HepG2 (cell line): ENCODE measurements around the gene NELL2. TPM values are rescaled to one million over a fixed set of nuclear protein-coding genes. Genes with fewer than 3 reads are reported as not detected.

ENCODE experiments used
- ATAC-seq: fragments of 200-7000 bp; cut with Tn5 transposase; 3 replicates; pipeline ENCODE4 v1.9.1; 2020; ENCODE audit warnings: mild to moderate bottlenecking, moderate library complexity
- BruUV-seq: library from RNA; stranded (reverse); fragments of 400-500 nt; replicated peaks from 2 replicates; lab custom pipeline; 2021; lab: Mats Ljungman, UMichigan
- CTCF ChIA-PET: fragments of 300-600 bp; formaldehyde crosslinking; extraction: SDS; loops from one replicate; lab custom pipeline; 2021; ENCODE audit warnings: low total read pairs, inconsistent platforms, low intra/inter-chr PET ratio; lab: Yijun Ruan, JAX
- POLR2A ChIA-PET: fragments of 350-600 bp; sonication (Branson Sonifier 250); formaldehyde crosslinking; loops from one replicate; lab custom pipeline; 2020; ENCODE audit warnings: antibody characterized with exemption, inconsistent platforms; lab: Yijun Ruan, JAX
- DNase-seq: peaks from one replicate; pipeline ENCODE4 v3.0.0-alpha.2; 2015; ENCODE audit warnings: low spot score
- FAIRE-seq: peaks from 3 replicates; lab custom pipeline; 2011; peaks lifted over from hg19 to GRCh38; lab: Jason Lieb, UNC
- H2AFZ ChIP-seq: one replicate; pipeline ENCODE4 v1.6.1; 2011; ENCODE audit warnings: low read length, inconsistent platforms
- H3K27ac ChIP-seq: fragments of 300-600 bp; 3 replicates; pipeline ENCODE4 v1.8.0; 2011; ENCODE audit warnings: mixed run types, mild to moderate bottlenecking, mixed read lengths, low read length, inconsistent platforms; ENCODE audit not compliant: insufficient read depth; ENCODE audit errors: extremely low read length
- H3K27me3 ChIP-seq, 2 experiments: fragments of 200-600 bp in 1 of 2; 2 replicates in 1 of 2; 3 replicates in 1 of 2; pipeline versions ENCODE4 v1.6.0 to v1.8.0; 2011; ENCODE audit warnings: low read length in 2 of 2, mild to moderate bottlenecking in 2 of 2, moderate library complexity in 2 of 2, inconsistent platforms in 1 of 2; ENCODE audit not compliant: insufficient read depth in 2 of 2, control insufficient read depth in 1 of 2
- H3K36me3 ChIP-seq, 2 experiments: fragments of 200-600 bp in 1 of 2; replicated peaks in 1 of 2; 2 replicates in 1 of 2; 3 replicates in 1 of 2; pipeline versions ENCODE4 v1.5.1 to v1.8.0; 2011; ENCODE audit warnings: low read length in 2 of 2, inconsistent platforms in 1 of 2; ENCODE audit not compliant: insufficient read depth in 2 of 2, control insufficient read depth in 1 of 2
- H3K4me1 ChIP-seq: 2 replicates; pipeline ENCODE4 v1.5.1; 2012; ENCODE audit warnings: low read length, inconsistent platforms; ENCODE audit not compliant: insufficient read depth
- H3K4me2 ChIP-seq: 2 replicates; pipeline ENCODE4 v1.6.0; 2011; ENCODE audit warnings: low read depth, low read length, inconsistent platforms
- H3K4me3 ChIP-seq, 3 experiments: fragments of 200-600 bp in 1 of 3; sonication (generic), shearing (Covaris generic) in 1 of 3; replicated peaks in 1 of 3; 2 replicates each; pipeline ENCODE4 v1.5.1; 2011 to 2016; ENCODE audit warnings: low read length in 3 of 3, inconsistent platforms in 2 of 3, low read depth in 2 of 3, mild to moderate bottlenecking in 2 of 3, control low read depth in 1 of 3, mixed read lengths in 1 of 3; ENCODE audit not compliant: insufficient read depth in 1 of 3
- H3K79me2 ChIP-seq: one replicate; pipeline ENCODE4 v1.6.1; 2011; ENCODE audit warnings: low read length, inconsistent platforms; ENCODE audit not compliant: insufficient read depth
- H3K9ac ChIP-seq: 2 replicates; pipeline ENCODE4 v1.6.0; 2011; ENCODE audit warnings: mild to moderate bottlenecking, low read depth, low read length, inconsistent platforms; ENCODE audit not compliant: insufficient read depth
- H3K9me3 ChIP-seq: 2 replicates; pipeline ENCODE4 v1.5.1; 2012; ENCODE audit warnings: mild to moderate bottlenecking, low read length
- H4K20me1 ChIP-seq: 2 replicates; pipeline ENCODE4 v1.6.0; 2011; ENCODE audit warnings: inconsistent platforms, mild to moderate bottlenecking, low read length, moderate library complexity; ENCODE audit not compliant: insufficient read depth
- AKAP8 ChIP-seq: sonication (generic); formaldehyde crosslinking; IDR thresholded peaks from 2 replicates; pipeline ENCODE4 v1.5.1; 2020; ENCODE audit warnings: mild to moderate bottlenecking, missing genetic modification reagents
- ETS1 ChIP-seq: sonication (generic); formaldehyde crosslinking; IDR thresholded peaks from 2 replicates; pipeline ENCODE4 v1.4.0; 2020; ENCODE audit warnings: missing genetic modification reagents
- HNF1B ChIP-seq: sonication (generic); formaldehyde crosslinking; IDR thresholded peaks from 2 replicates; pipeline ENCODE4 v1.5.1; 2020; ENCODE audit warnings: mild to moderate bottlenecking, moderate library complexity, missing genetic modification reagents
- HNRNPUL1 ChIP-seq: fragments of 200-400 bp; formaldehyde crosslinking; IDR thresholded peaks from 2 replicates; pipeline ENCODE4 v1.6.1; 2017; ENCODE audit warnings: low read depth, mild to moderate bottlenecking, low read length, moderate library complexity
- IRF1 ChIP-seq: sonication (generic); formaldehyde crosslinking; IDR thresholded peaks from 2 replicates; pipeline ENCODE4 v1.4.0; 2020; ENCODE audit warnings: low read depth, mild to moderate bottlenecking, missing genetic modification reagents
- KMT2A ChIP-seq: sonication (generic); formaldehyde crosslinking; IDR thresholded peaks from 2 replicates; pipeline ENCODE4 v1.4.0; 2020; ENCODE audit warnings: missing genetic modification reagents
- NCOA5 ChIP-seq: sonication (generic); formaldehyde crosslinking; IDR thresholded peaks from 2 replicates; pipeline ENCODE4 v1.4.0; 2020; ENCODE audit warnings: missing genetic modification reagents
- NPAS2 ChIP-seq: sonication (generic); formaldehyde crosslinking; IDR thresholded peaks from 2 replicates; pipeline ENCODE4 v1.8.0; 2022; ENCODE audit warnings: mild to moderate bottlenecking, missing genetic modification reagents, borderline replicate concordance
- SAFB2 ChIP-seq: sonication (generic); formaldehyde crosslinking; IDR thresholded peaks from 2 replicates; pipeline ENCODE4 v1.5.1; 2020; ENCODE audit warnings: missing genetic modification reagents, low read depth, mild to moderate bottlenecking, borderline replicate concordance
- ZBTB37 ChIP-seq: sonication (generic); formaldehyde crosslinking; IDR thresholded peaks from 2 replicates; pipeline ENCODE4 v1.4.0; 2020; ENCODE audit warnings: mild to moderate bottlenecking, missing genetic modification reagents
- ZNF160 ChIP-seq: sonication (generic); formaldehyde crosslinking; IDR thresholded peaks from 2 replicates; pipeline ENCODE4 v1.8.0; 2022; ENCODE audit warnings: mild to moderate bottlenecking, inconsistent platforms, missing genetic modification reagents
- ZNF460 ChIP-seq: sonication (generic); formaldehyde crosslinking; IDR thresholded peaks from 2 replicates; pipeline ENCODE4 v1.5.1; 2020; ENCODE audit warnings: missing genetic modification reagents, mild to moderate bottlenecking, borderline replicate concordance
- ZNF609 ChIP-seq: sonication (generic); formaldehyde crosslinking; IDR thresholded peaks from 2 replicates; pipeline ENCODE4 v1.4.0; 2020; ENCODE audit warnings: mild to moderate bottlenecking, missing genetic modification reagents, borderline replicate concordance
- ZNF629 ChIP-seq: sonication (generic); formaldehyde crosslinking; conservative IDR thresholded peaks from 2 replicates; pipeline ENCODE4 v1.5.0; 2020; ENCODE audit warnings: missing genetic modification reagents
- ZNF746 ChIP-seq: sonication (generic); formaldehyde crosslinking; IDR thresholded peaks from 2 replicates; pipeline ENCODE4 v1.8.0; 2022; ENCODE audit warnings: mild to moderate bottlenecking, missing genetic modification reagents
- ZNF841 ChIP-seq: sonication (generic); formaldehyde crosslinking; IDR thresholded peaks from 2 replicates; pipeline ENCODE4 v1.8.1; 2023; ENCODE audit warnings: missing genetic modification reagents, borderline replicate concordance
- WGBS: methylation state at CpG from one replicate; pipeline ENCODE4 v1.1.6; 2017; ENCODE audit warnings: low lambda C conversion rate; 5-methylcytosine and 5-hydroxymethylcytosine counted together
- in situ Hi-C: cut with HindIII; loops from 2 replicates; pipeline ENCODE4 v1.10.0; 2017; ENCODE audit warnings: low pct_unique_long_range_greater_than_20kb; ENCODE audit not compliant: extremely low pct_ligation_motif_present
- intact Hi-C: fragments of 100-400 bp; cut with micrococcal nuclease; formaldehyde crosslinking; loops from one replicate; pipeline ENCODE4 v1.10.0; 2022; ENCODE audit not compliant: unreplicated experiment
- polyA plus RNA-seq, 8 experiments: library from polyadenylated mRNA; depleted of rRNA in 3 of 8; stranded (reverse) in 7 of 8; unstranded in 1 of 8; fragments of >200 nt; fragmentation: Illumina TruSeq in 4 of 8; extraction: Trizol in 4 of 8; gene quantifications; 2 replicates each; pipeline versions ENCODE4 v1.2.1 to v1.2.3, GENCODE V29; 2011 to 2016; ENCODE audit warnings: low read depth in 4 of 8, missing spikeins in 1 of 8, mixed read lengths in 1 of 8; ENCODE audit not compliant: insufficient read depth in 1 of 8
- total RNA-seq, 5 experiments: library from RNA; depleted of rRNA; stranded (reverse); fragments of >200 nt; fragmentation: Illumina TruSeq; extraction: Trizol; gene quantifications; 2 replicates each; pipeline ENCODE4 v1.2.3, GENCODE V29; 2016; ENCODE audit warnings: low read depth in 1 of 5

NELL2 gene
- total and polyA plus RNA-seq, 2 of the 13 experiments (the other 11 are each of a cell fraction or from before 2014, with no cell fraction given) = 0.11 TPM; not detected in 1

- ATAC-seq = no peak
- TF ChIP-seq HNRNPUL1 (no peak), IRF1 (CRISPR knock-in tag) (no peak), ZNF841 (no peak), ZNF746 (CRISPR knock-in tag) (no peak), AKAP8 (CRISPR knock-in tag) (no peak), ZBTB37 (CRISPR knock-in tag) (no peak), ZNF160 (CRISPR knock-in tag) (no peak), NCOA5 (CRISPR knock-in tag) (no peak), NPAS2 (CRISPR knock-in tag) (no peak), SAFB2 (CRISPR knock-in tag) (no peak), KMT2A (CRISPR knock-in tag) (no peak), HNF1B (no peak), ZNF460 (no peak), ZNF609 (CRISPR knock-in tag) (no peak), ZNF629 (CRISPR knock-in tag) (no peak), ETS1 (no peak)
- H3K4me1 ChIP-seq = no peaks in the 10 kb centered on the region
- no peaks in the 10 kb centered on the region for H3K36me3 ChIP-seq
- no TSS peak for BruUV-seq
- DNase-seq = no peak
- no peaks in the 10 kb centered on the region for H3K27me3 ChIP-seq
- no peak overlapping the region for H3K4me2 ChIP-seq
- WGBS = no CpG with 5 or more reads among the region's 24 CpGs
- H3K79me2 ChIP-seq = no peaks in the 10 kb centered on the region
- no peaks in the 10 kb centered on the region for H4K20me1 ChIP-seq
- H3K9ac ChIP-seq = no peak overlapping the region
- H3K27ac ChIP-seq = no peak overlapping the region
- H3K9me3 ChIP-seq = no peaks in the 10 kb centered on the region
- H3K4me3 ChIP-seq = no peak overlapping the region
- intact Hi-C loops (no loop called here), in situ Hi-C loops (no loop called here)
- ChIA-PET CTCF (no interaction called here), POLR2A (no interaction called here)
- H2AFZ ChIP-seq = no peak overlapping the region
- FAIRE-seq = no peak
These were observed 375.7 kb downstream of the NELL2 start for GRCh38 chr12:44500423-44500822.
